ENCODE measurements around the gene MCCD1.

DNA sequence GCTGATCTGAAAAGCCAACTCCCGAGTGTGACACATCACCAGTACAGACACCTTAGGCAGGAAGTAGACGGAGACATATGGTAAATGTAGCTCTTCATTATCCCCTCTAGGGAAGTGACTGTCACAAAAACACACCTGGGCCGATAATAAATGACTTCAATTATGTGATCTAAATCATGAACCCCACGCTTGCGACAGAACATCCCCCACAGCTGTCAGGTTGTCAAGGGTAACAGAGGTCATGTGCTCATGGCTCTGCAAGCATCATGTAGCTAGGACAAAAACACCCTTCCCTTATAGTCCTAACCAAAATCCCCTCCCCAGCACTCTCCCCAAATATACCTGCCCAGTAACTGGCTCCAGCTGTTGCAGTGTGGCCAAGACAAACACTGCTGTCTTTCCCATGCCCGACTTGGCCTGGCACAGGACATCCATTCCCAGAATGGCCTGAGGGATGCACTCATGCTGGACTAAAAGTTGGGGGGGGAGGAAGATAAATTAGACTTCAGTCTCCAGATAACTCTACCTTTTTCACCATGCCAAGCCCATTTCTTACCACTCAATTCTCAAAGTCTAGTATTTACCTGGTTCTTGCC lies 10.1 kb downstream of the MCCD1 start:
- TF ChIP-seq POLR2A (IDR thresholded peaks at IDR 0.05; ENCODE audit: low read depth, low read length) (no peak), POLR2AphosphoS5 (IDR thresholded peaks at IDR 0.05; ENCODE audit: low read depth, low read length) (no peak), TAF1 (IDR thresholded peaks at IDR 0.05; ENCODE audit: low read depth, low read length) (no peak), POU2F2 (IDR thresholded peaks at IDR 0.05; ENCODE audit: low read depth, low read length) (no peak; the same call in 1 of the 2 replicates)
